WTC11 (cell line): ENCODE measurements around the gene WNK2.

Experiments used
- ATF1 ChIP-seq: sonication (generic); formaldehyde crosslinking; IDR thresholded peaks from 2 replicates; pipeline ENCODE4 v1.8.1; 2023; ENCODE audit warnings: mild to moderate bottlenecking, moderate library complexity, missing genetic modification reagents
- ATF3 ChIP-seq: sonication (generic); formaldehyde crosslinking; conservative IDR thresholded peaks from 2 replicates; pipeline ENCODE4 v1.8.1; 2022; ENCODE audit warnings: mild to moderate bottlenecking, missing genetic modification reagents
- CTCF ChIP-seq: fragments of 200-600 bp; IDR thresholded peaks from 2 replicates; pipeline ENCODE4 v1.8.0; 2022; ENCODE audit warnings: antibody characterized with exemption
- E2F1 ChIP-seq: sonication (generic); formaldehyde crosslinking; IDR thresholded peaks from 2 replicates; pipeline ENCODE4 v1.8.0; 2022; ENCODE audit warnings: mild to moderate bottlenecking, missing genetic modification reagents
- IRF2 ChIP-seq: sonication (generic); formaldehyde crosslinking; IDR thresholded peaks from 2 replicates; pipeline ENCODE4 v1.8.0; 2022; ENCODE audit warnings: low read depth, missing genetic modification reagents, borderline replicate concordance
- KAT7 ChIP-seq: sonication (generic); formaldehyde crosslinking; IDR thresholded peaks from 2 replicates; pipeline ENCODE4 v1.8.1; 2023; ENCODE audit warnings: missing genetic modification reagents, mild to moderate bottlenecking, borderline replicate concordance
- MLX ChIP-seq: sonication (generic); formaldehyde crosslinking; IDR thresholded peaks from 2 replicates; pipeline ENCODE4 v1.8.1; 2023; ENCODE audit warnings: mild to moderate bottlenecking, missing genetic modification reagents, moderate library complexity
- MXD4 ChIP-seq: fragments of 250-450 bp; sonication (Bioruptor Pico); IDR thresholded peaks from 2 replicates; pipeline ENCODE4 v1.8.0; 2021; ENCODE audit warnings: mild to moderate bottlenecking, moderate library complexity, borderline replicate concordance
- NFE2L1 ChIP-seq: sonication (generic); formaldehyde crosslinking; IDR thresholded peaks from 2 replicates; pipeline ENCODE4 v1.8.1; 2023; ENCODE audit warnings: missing genetic modification reagents
- NR2C2 ChIP-seq: sonication (generic); formaldehyde crosslinking; IDR thresholded peaks from 2 replicates; pipeline ENCODE4 v1.8.0; 2022; ENCODE audit warnings: mild to moderate bottlenecking, missing genetic modification reagents
- NR3C1 ChIP-seq: sonication (generic); formaldehyde crosslinking; conservative IDR thresholded peaks from 2 replicates; pipeline ENCODE4 v1.8.1; 2023; ENCODE audit warnings: low read depth, mild to moderate bottlenecking, missing genetic modification reagents
- TCF7 ChIP-seq: sonication (generic); formaldehyde crosslinking; IDR thresholded peaks from 2 replicates; pipeline ENCODE4 v1.8.0; 2022; ENCODE audit warnings: mild to moderate bottlenecking, low read depth, missing genetic modification reagents, moderate library complexity
- TEAD4 ChIP-seq: sonication (generic); formaldehyde crosslinking; IDR thresholded peaks from 2 replicates; pipeline ENCODE4 v1.8.0; 2022; ENCODE audit warnings: mild to moderate bottlenecking, missing genetic modification reagents

DNA sequence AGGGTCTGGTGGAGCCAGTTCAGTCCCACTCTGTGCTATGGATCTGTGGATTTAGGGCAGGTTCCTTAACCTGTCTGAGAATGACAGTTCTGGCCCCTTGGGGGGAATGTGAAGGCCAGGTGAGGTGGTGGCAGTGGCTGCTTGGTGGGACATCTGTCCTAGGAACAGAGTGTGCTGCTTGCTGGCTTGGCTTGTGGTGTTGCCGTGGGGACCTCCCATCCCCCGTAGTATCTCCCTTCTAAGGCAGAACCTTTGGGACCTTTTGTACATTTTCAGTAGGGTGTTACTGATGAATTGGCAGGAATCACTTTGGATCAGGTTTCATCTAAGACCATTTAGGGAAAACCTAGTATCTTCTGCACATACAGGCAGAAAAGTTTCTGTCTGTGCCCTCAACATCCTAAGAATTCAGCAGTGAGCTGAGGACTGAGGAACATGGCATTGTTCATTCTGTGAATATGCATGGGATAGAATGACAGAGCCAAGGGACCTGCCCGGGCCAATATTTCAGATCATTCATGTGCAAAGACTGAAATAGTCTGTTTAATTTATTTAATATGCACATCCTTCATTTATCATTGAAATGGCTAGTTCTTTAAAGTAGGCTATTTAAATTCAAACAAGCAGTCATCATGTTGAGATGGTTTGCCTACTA lies 64.6 kb downstream of the WNK2 start:
- no peak for TF ChIP-seq TEAD4
- TF ChIP-seq CTCF = no peak
- TF ChIP-seq ATF1 (CRISPR knock-in tag) = no peak
- TF ChIP-seq ATF3 (CRISPR knock-in tag) = no peak
- TF ChIP-seq MXD4 = no peak
- TF ChIP-seq NR2C2 (CRISPR knock-in tag) = no peak
- no peak for TF ChIP-seq TCF7 (CRISPR knock-in tag)
- TF ChIP-seq MLX (CRISPR knock-in tag) = no peak
- TF ChIP-seq IRF2 (CRISPR knock-in tag) = no peak
- TF ChIP-seq NFE2L1 (CRISPR knock-in tag) = no peak
- no peak for TF ChIP-seq NR3C1 (CRISPR knock-in tag)
- TF ChIP-seq KAT7 = no peak
- no peak for TF ChIP-seq E2F1 (CRISPR knock-in tag)
